Choroid plexus epithelial cell (primary cell): ENCODE data around the gene ZNF81.
"Not testable (repeated sequence)": the region's sequence is repeated elsewhere in the genome, so short reads cannot be mapped to it uniquely, and the experiment has no call there.

Experiments used
- DNase-seq: peaks from one replicate; pipeline ENCODE4 v3.0.0-alpha.2; 2010; ENCODE audit warnings: low read depth
- H3K4me3 ChIP-seq: 2 replicates; pipeline ENCODE4 v1.5.1; 2011; ENCODE audit warnings: low read depth, mild to moderate bottlenecking, control low read depth, low read length, moderate library complexity
- CTCF ChIP-seq: conservative IDR thresholded peaks from 2 replicates; pipeline ENCODE4 v1.5.1; 2011; ENCODE audit warnings: low read depth, mild to moderate bottlenecking, control low read depth, inconsistent platforms, low read length, moderate library complexity

Gene ZNF81

GRCh38 chrX:47960406-47960805 lies 123.7 kb downstream of the ZNF81 start:
- TF ChIP-seq CTCF = no peak
- no peak for DNase-seq
- H3K4me3 ChIP-seq = no peak overlapping the region

DNA sequence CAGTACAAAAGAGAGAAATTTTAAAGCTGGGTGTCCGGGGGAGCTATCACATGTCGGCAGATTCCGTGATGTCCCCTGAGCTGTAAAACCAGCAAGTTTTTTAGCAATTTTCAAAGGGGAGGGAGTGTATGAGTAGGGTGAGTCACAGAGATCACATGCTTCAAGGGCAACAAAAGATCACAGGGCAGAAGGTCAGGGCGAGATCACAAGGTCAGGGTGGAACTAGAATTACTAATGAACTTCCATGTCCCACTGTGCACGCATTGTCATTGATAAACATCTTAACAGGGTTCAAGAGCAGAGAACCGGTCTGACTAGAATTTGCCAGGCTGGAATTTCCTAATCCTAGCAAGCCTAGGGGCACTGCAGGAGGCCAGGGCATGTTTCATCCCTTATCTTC lies 125.1 kb downstream of the ZNF81 start:
- DNase-seq, H3K4me3 ChIP-seq: not testable (repeated sequence)

DNA sequence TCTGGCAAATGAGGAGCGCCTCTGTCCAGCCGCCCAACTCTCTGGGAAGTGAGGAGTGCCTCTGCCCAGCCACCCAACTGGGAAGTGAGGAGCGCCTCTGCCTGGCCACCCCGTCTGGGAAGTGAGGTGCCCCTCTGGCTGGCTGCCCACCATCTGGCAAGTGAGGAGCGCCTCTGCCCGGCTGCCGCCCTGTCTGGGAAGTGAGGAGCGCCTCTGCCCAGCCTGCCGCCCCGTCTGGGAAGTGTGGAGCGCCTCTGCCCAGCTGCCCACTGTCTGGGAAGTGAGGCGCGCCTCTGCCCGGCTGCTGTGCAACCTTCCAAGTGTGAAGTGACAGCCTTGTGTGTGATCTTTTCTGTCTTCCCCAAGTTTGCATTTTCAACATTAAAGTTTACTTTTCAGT lies 128.8 kb downstream of the ZNF81 start:
- H3K4me3 ChIP-seq, DNase-seq: not testable (repeated sequence)
